Measurements from ENCODE around the gene RALGPS1.

GRCh38 chr9:127124792-127125191, 210.2 kb downstream of the RALGPS1 start:
- TF ChIP-seq PBX3 (IDR thresholded peaks at IDR 0.05) (no peak), E2F6 (IDR thresholded peaks at IDR 0.05; ENCODE audit: borderline replicate concordance, low read depth) (no peak)

All from A549 (cell line).